Panc1 (cell line): ENCODE data around the gene ARFGEF2. TPM values are rescaled to one million over a fixed set of nuclear protein-coding genes. Genes with fewer than 3 reads are reported as not detected.
"Not testable (repeated sequence)": the region's sequence is repeated elsewhere in the genome, so short reads cannot be mapped to it uniquely, and the experiment has no call there.

Source experiments
- ATAC-seq: fragments of 200-7000 bp; cut with Tn5 transposase; 2 replicates; pipeline ENCODE4 v1.9.1; 2020; ENCODE audit warnings: mild to moderate bottlenecking, moderate library complexity
- BruUV-seq: library from RNA; stranded (reverse); fragments of 400-500 nt; replicated peaks from 2 replicates; lab custom pipeline; 2021; lab: Mats Ljungman, UMichigan
- CTCF ChIA-PET: fragments of 300-600 bp; sonication (Branson Sonifier 250); formaldehyde crosslinking; loops from one replicate; lab custom pipeline; 2022; ENCODE audit warnings: antibody characterized with exemption; lab: Charles Lee
- POLR2A ChIA-PET: fragments of 300-600 bp; sonication (Branson Sonifier 250); formaldehyde crosslinking; loops from one replicate; lab custom pipeline; 2022; ENCODE audit warnings: antibody characterized with exemption; lab: Charles Lee
- DNase-seq: peaks from one replicate; pipeline ENCODE4 v3.0.0-alpha.2; 2010; ENCODE audit warnings: low read depth, low spot score
- H3K27ac ChIP-seq: 2 replicates; pipeline ENCODE4 v1.5.1; 2011; ENCODE audit warnings: mild to moderate bottlenecking, low read length, inconsistent platforms
- H3K27me3 ChIP-seq: fragments of 200-500 bp; sonication (Bioruptor generic); 2 replicates; pipeline ENCODE4 v1.6.0; 2014; ENCODE audit warnings: low read length, inconsistent platforms; ENCODE audit not compliant: control insufficient read depth, insufficient read depth
- H3K36me3 ChIP-seq: fragments of 200-500 bp; sonication (Bioruptor generic); 2 replicates; pipeline ENCODE4 v1.5.1; 2014; ENCODE audit warnings: inconsistent platforms, mild to moderate bottlenecking, low read length, moderate library complexity; ENCODE audit not compliant: control insufficient read depth, insufficient read depth
- H3K4me1 ChIP-seq: 2 replicates; pipeline ENCODE4 v1.5.1; 2011; ENCODE audit warnings: inconsistent platforms, mild to moderate bottlenecking, low read length, moderate library complexity; ENCODE audit not compliant: control insufficient read depth, insufficient read depth
- H3K4me3 ChIP-seq, 2 experiments: 2 replicates each; pipeline ENCODE4 v1.5.1; 2011 to 2012; ENCODE audit warnings: low read depth in 2 of 2, low read length in 2 of 2, mild to moderate bottlenecking in 2 of 2, inconsistent platforms in 1 of 2, moderate library complexity in 1 of 2
- H3K9me3 ChIP-seq: fragments of 200-500 bp; sonication (Bioruptor generic); 2 replicates; pipeline ENCODE4 v1.5.1; 2014; ENCODE audit warnings: low read depth, mild to moderate bottlenecking, inconsistent platforms, low read length, moderate library complexity; ENCODE audit not compliant: control insufficient read depth, insufficient read depth
- POLR2AphosphoS5 ChIP-seq: IDR thresholded peaks from 2 replicates; pipeline ENCODE4 v1.6.1; 2012; ENCODE audit warnings: mild to moderate bottlenecking, low read depth, low read length, moderate library complexity
- SIN3A ChIP-seq: IDR thresholded peaks from 2 replicates; pipeline ENCODE4 v1.6.1; 2012; ENCODE audit warnings: low read depth, mild to moderate bottlenecking, low read length, moderate library complexity, borderline replicate concordance; ENCODE audit not compliant: insufficient read depth
- TCF7L2 ChIP-seq: IDR thresholded peaks from 2 replicates; pipeline ENCODE4 v1.6.1; 2011; ENCODE audit warnings: mild to moderate bottlenecking, low read depth, low read length, inconsistent platforms
- in situ Hi-C: cut with HindIII; loops from 2 replicates; pipeline ENCODE4 v1.10.0; 2016; ENCODE audit warnings: low sequenced_read_pairs, low pct_unique_long_range_greater_than_20kb
- intact Hi-C: fragments of 100-400 bp; cut with micrococcal nuclease; formaldehyde crosslinking; loops from one replicate; pipeline ENCODE4 v1.10.0; 2022; ENCODE audit not compliant: unreplicated experiment
- total RNA-seq: library from RNA; stranded (reverse); gene quantifications from one replicate; pipeline ENCODE4 v1.2.1, GENCODE V29; 2021; ENCODE audit not compliant: unreplicated experiment
- TF ChIP-seq, protein P1 (sequence below), 2 experiments: IDR thresholded peaks; 2 replicates each; pipeline ENCODE4 v1.6.1; 2011 to 2012; ENCODE audit warnings: low read depth in 2 of 2, control low read depth in 1 of 2, low read length in 1 of 2, mild to moderate bottlenecking in 1 of 2, moderate library complexity in 1 of 2; ENCODE audit not compliant: insufficient read depth in 1 of 2
- TF ChIP-seq, protein P2 (sequence below): fragments of 450-650 bp; IDR thresholded peaks from 2 replicates; pipeline ENCODE4 v1.5.1; 2017; ENCODE audit warnings: mild to moderate bottlenecking

The ARFGEF2 gene
- total RNA-seq, 1 experiment from 2014 or later, result 36.6 TPM

DNA sequence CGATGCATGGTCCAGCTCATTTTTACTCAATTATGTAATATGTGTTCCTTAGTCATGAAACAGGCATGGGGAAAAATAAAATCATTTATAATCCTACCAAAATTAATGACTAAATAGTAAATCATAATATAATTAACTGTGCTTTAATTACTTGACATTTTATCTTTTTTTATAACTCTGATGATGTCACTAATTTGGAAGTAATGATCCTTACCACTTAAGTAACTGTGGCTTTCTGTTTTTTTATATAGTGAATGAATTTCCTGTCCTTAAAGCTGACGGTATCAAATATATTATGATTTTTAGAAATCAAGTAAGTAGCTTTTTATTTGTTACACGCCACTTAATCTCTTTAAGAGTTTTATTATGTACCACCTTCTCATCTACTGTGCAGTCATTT, 156.8 kb downstream of the ARFGEF2 start:
- H3K27me3 ChIP-seq, result no peaks in the 10 kb centered on the region
- BruUV-seq, result no TSS peak
- H3K27ac ChIP-seq, result no peak overlapping the region
- H3K4me3 ChIP-seq, result no peak overlapping the region
- no peak for DNase-seq
- intact Hi-C loops, result no loop called here
- no peak for ATAC-seq
- H3K4me1 ChIP-seq, result no peaks in the 10 kb centered on the region
- in situ Hi-C loops, result no loop called here
- ChIA-PET CTCF (no interaction called here), POLR2A (interaction anchor here (0.6 kb wide), 1 partner anchor 32 kb away, joined by 4 read pairs; the partner anchor contains the start of gene CSE1L)
- H3K9me3 ChIP-seq, result no peaks in the 10 kb centered on the region
- H3K36me3 ChIP-seq, result peaks cover 31% of the 10 kb centered on the region
- TF ChIP-seq, protein P1, sequence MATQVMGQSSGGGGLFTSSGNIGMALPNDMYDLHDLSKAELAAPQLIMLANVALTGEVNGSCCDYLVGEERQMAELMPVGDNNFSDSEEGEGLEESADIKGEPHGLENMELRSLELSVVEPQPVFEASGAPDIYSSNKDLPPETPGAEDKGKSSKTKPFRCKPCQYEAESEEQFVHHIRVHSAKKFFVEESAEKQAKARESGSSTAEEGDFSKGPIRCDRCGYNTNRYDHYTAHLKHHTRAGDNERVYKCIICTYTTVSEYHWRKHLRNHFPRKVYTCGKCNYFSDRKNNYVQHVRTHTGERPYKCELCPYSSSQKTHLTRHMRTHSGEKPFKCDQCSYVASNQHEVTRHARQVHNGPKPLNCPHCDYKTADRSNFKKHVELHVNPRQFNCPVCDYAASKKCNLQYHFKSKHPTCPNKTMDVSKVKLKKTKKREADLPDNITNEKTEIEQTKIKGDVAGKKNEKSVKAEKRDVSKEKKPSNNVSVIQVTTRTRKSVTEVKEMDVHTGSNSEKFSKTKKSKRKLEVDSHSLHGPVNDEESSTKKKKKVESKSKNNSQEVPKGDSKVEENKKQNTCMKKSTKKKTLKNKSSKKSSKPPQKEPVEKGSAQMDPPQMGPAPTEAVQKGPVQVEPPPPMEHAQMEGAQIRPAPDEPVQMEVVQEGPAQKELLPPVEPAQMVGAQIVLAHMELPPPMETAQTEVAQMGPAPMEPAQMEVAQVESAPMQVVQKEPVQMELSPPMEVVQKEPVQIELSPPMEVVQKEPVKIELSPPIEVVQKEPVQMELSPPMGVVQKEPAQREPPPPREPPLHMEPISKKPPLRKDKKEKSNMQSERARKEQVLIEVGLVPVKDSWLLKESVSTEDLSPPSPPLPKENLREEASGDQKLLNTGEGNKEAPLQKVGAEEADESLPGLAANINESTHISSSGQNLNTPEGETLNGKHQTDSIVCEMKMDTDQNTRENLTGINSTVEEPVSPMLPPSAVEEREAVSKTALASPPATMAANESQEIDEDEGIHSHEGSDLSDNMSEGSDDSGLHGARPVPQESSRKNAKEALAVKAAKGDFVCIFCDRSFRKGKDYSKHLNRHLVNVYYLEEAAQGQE (IDR thresholded peaks at IDR 0.05; ENCODE audit: insufficient read depth in 1 of 2, low read depth in 2 of 2, low read length in 1 of 2), result no peak
- TF ChIP-seq POLR2AphosphoS5 (no peak), SIN3A (no peak), TCF7L2 (no peak)
- TF ChIP-seq, protein P2, sequence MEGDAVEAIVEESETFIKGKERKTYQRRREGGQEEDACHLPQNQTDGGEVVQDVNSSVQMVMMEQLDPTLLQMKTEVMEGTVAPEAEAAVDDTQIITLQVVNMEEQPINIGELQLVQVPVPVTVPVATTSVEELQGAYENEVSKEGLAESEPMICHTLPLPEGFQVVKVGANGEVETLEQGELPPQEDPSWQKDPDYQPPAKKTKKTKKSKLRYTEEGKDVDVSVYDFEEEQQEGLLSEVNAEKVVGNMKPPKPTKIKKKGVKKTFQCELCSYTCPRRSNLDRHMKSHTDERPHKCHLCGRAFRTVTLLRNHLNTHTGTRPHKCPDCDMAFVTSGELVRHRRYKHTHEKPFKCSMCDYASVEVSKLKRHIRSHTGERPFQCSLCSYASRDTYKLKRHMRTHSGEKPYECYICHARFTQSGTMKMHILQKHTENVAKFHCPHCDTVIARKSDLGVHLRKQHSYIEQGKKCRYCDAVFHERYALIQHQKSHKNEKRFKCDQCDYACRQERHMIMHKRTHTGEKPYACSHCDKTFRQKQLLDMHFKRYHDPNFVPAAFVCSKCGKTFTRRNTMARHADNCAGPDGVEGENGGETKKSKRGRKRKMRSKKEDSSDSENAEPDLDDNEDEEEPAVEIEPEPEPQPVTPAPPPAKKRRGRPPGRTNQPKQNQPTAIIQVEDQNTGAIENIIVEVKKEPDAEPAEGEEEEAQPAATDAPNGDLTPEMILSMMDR, result no peak

DNA sequence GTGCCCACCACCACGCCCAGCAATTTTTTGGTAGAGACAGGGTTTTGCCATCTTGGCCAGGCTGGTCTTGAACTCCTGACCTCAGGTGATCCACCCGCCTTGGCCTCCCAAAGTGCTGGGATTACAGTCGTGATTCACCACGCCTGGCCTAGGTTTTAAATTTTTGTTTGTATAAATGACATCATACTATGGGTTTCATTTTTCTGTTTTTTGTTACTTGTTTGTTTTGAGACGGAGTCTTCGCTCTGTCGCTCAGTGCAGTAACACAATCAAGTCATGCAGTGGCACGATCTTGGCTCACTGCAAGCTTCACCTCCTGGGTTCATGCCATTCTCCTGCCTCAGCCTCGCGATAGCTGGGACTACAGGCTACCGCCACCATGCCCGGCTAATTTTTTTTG, 160.8 kb downstream of the ARFGEF2 start:
- BruUV-seq, H3K4me1 ChIP-seq, H3K9me3 ChIP-seq, H3K27ac ChIP-seq, intact Hi-C loops, CTCF ChIA-PET, DNase-seq, in situ Hi-C loops, H3K27me3 ChIP-seq, ATAC-seq, H3K4me3 ChIP-seq: not testable (repeated sequence)
- H3K36me3 ChIP-seq, result peaks cover 35% of the 10 kb centered on the region
- POLR2A ChIA-PET, result interaction anchor here (0.6 kb wide), 1 partner anchor 22 kb away, joined by 9 read pairs; no protein-coding TSS in a partner anchor

Other genes starting within 250 kb of the ARFGEF2 start
- 20.0 TPM for gene PREX1, start 93.7 kb upstream of the ARFGEF2 start, total RNA-seq
- 133 TPM for gene CSE1L, start 124.6 kb downstream of the ARFGEF2 start, total RNA-seq